Measurements from ENCODE around the gene KRTAP2-3.

DNA sequence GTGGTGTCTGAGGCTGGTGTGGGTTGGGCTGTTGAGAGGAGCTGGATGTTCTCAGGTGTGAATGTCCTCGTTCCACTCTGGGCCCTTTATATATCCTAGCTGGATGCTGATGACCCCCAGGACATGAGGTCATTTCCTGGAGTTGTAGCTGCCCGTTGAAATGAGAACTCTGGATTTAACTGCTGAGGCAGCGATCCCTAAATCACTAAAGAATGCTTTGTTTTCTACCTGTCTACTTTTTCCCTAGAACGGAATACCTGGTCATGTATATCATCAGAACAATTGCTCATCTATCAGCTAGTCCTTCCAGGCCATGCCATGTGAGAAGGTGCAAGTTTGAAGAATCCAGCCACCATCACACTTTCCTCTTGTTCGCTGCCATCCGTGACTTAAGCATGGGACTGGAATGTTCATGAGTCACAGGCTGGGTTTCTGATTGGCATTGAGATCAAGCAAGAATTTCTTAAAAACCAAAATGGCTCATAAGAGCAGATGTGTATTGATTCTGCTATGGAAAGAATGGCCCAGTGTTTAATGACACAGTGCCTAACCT lies at the start of gene KRTAP2-3:
- TF ChIP-seq CTCF (IDR thresholded peaks at IDR 0.05), result no peak
- no peak for TF ChIP-seq POLR2A (IDR thresholded peaks at IDR 0.05)
- no peak for TF ChIP-seq POLR2AphosphoS5 (IDR thresholded peaks at IDR 0.05)
- no peak for TF ChIP-seq EP300 (IDR thresholded peaks at IDR 0.05)
